Skin of body (tissue), 2 donors: Measurements from ENCODE around the gene CMC2. TPM values are rescaled to one million over a fixed set of nuclear protein-coding genes. Genes with fewer than 3 reads are reported as not detected.

Experiments
- DNase-seq: peaks from one replicate; lab custom pipeline; 2025; lab: John Stamatoyannopoulos, UW
- total RNA-seq: library from RNA; depleted of rRNA; stranded (reverse); fragments of >200 nt; gene quantifications from one replicate; pipeline ENCODE4 v1.2.3, GENCODE V29; 2014

The CMC2 gene
- total RNA-seq, 1 donor from 2014 or later, result 16.6 TPM

DNA sequence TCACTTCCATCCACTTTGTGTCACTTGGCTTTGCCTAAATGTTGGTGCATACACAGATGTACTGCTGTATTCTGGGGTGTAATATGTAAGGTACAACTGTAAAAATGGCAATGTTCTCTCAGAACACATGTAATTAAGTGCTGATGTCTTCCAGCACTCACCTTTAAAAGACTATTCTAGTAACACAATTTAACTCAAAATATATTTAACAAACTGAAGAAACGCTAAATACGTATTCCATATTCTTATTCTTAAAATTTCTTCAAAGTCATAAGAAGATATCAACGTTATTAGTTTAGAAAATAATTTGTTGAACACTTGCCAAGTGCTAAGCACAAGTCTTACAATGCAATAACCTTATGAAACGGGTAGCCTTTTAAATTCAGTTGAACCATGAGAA is 3.6 kb downstream of the CMC2 start:
- no peak for DNase-seq

DNA sequence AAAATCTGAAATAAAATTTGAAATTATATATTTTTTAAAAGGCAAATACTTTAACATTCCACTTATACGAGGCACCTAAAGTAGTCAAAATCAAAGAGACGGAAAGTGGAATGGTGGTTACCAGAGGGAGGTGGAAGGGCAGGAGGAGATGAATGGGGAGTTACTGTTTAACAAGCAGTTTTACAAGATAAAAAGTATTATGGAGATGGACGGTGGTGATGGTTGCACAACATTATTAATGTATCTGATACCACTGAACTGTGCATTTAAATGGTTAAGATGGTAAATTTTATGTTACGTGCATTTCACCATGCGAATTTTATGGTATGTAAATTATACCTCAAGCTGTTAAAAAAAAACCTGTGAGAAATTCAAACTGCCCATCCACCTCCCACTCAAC is 5.4 kb downstream of the CMC2 start:
- no peak for DNase-seq

DNA sequence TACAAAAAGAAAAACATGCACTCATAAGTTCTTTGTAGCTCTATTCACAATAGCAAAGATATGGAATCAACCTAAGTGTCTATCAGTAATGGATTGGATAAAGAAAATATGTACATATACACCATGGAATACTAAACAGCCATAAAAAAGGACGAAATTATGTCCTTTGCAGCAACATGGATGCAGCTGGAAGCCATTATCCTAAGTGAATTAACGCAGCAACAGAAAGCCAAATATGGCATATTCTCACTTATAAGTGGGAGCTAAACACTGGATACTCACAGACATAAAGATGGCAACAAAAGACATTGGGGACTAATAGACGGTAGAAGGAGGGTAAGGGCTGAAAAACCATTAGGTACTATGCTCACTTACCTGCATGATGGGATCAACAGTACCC is 5.8 kb downstream of the CMC2 start:
- no peak for DNase-seq

DNA sequence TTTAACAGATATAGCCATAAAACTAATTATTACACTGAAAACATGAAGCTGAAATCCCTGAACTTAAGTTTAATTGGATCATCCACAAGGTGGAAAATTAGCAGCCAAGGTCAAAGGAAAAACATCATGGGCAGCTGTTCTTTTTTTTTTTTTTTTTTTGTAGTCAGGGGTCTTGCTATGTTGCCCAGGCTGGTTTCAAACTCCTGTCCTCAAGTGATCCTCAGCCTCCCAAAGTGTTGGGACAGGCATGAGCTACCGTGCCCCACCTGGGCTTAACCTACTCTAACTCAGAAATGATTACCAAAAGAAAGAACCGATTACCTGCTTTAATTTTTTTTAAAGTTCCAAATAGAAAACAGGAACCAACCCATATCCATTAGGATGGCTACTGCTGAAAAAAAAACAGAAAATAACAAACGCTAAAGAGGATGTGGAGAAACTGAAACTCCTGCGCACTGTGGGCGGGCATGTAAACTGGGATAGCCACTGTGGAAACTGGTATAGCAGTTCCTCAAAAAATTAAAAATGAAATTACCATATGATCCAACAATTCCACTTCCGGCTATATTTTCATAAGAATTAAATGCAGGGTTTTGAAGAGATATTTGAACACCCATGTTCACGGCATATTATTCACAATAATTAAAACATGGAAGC is 8.6 kb downstream of the CMC2 start:
- DNase-seq, result no peak

DNA sequence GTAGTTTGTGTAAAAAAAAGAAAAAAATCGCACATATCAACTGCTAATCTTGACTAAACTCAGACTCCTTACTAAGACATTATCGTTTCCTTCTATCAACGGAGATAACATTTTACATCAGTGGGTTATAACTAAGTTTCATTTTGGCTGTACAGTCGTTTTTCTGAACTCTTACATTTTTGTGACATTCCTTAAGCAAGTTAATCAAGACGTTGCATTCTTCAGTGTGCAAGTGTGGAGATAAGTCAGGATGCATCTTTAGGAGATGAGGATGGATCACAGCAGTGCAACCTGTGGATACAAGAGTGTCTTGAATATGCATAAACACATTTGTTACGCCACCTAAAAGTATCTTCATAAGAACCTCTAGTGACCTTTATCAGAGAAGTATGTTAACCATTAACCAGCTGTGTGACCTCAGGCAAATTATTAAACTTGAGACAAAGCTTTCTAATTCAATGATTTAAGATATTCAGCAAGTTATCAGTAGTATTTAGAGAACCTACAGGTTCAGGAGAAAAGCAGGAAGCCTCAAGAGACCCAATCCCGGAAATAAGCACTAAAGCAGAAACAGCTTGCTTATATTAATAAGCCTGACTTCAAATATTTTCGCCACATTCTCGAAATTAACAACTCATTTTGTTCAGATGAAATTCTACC is 9.4 kb downstream of the CMC2 start:
- no peak for DNase-seq

DNA sequence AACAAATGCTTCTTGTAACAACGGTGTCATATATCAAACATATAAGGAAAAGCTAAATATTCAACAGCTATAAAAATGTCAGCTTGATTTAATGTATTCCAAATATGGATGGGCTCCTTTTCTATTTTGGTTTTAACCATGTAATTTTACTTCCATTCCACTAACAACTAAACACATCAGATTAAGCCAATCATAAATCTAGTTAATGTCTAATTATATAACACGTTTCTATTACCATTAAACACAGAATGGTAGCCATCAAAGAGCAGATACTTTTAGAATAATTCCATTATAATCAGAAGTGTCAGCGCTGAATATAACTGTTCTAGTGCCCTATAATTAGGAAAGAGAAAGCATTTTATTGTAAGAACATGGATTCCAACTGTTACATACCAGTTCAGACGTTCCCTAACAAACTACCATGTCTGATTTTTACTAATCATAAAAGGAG is 10.0 kb downstream of the CMC2 start:
- DNase-seq, result no peak

DNA sequence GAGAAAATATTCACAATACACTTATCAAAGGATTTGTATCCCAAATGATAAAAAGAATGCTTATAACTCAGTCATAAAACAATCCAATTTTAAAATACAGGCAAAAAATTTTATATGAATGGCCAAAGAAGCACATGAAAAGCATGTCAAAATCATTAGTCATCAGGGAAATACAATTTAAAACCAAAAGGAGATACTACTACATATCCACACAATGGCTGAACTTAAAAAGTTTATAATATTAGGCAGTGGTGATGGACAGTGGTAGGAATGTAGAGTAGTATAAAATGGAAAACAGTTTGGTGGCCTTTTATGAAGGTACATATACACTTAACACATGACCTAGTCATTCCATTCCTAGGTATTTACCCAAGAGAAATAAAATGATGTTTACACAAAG is 12.2 kb downstream of the CMC2 start:
- DNase-seq, result no peak

DNA sequence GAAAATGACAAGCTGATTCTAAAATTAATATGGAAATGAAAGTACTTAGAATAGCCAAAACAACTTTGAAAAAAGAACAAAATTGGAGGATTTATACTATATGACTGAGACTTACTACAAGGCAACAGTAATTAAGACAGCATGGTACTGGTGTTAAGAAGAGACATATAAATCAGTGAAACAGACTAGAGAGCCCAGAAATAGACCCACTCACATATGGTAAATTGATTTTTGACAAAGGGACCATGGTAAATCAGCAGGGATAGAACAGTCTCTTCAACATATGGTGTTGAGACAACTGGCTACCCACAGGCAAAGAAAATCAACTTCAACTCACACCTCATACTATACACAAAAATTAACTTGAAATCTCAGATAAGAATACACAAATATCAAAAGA is 12.9 kb downstream of the CMC2 start:
- no peak for DNase-seq

DNA sequence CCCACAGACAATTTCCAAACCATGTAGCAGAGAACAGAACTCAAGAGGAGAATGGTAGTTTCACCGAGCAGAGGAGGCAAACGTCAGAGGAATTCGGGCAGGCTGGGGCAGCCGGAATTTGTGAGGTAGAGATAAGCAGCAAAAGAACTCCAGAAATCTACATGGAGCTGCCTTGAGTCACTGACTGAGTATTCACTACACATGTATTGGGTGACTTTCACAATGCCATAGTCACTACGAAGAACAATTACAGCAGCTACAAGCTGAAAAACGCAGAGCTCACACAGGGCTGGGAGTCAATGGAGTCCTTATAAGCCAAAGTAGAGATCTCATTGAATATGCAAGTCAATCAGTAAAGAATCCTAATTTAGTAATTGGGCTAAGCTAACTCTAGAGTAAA is 13.4 kb downstream of the CMC2 start:
- DNase-seq, result no peak

DNA sequence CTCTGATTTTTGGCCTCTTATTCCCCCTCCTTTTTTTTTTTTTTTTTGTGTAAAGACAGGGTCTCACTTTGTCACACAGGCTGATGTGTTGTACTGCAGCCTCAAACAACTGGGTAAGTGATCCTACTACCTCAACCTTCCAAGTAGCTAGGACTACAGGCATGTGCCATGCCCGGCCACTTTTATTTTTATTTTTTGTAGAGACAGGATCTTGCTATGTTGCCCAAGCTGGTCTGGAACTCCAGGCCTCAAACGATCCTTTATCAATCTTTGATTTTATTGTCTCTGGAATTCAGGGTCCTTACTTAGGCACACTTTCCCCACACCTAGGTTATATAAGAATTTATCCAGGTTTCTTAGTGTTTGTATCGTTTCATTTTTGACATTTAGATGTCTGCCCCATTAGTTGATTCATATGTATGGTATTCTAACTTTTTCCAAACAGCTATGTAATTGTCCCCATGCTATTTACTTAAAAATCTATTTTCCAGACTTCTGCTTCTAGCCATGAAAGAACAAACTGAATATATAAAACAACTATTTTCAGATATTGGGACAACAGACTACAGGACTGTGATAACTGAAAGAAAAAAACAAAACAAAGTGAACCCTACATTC is 13.9 kb downstream of the CMC2 start:
- DNase-seq, result no peak

DNA sequence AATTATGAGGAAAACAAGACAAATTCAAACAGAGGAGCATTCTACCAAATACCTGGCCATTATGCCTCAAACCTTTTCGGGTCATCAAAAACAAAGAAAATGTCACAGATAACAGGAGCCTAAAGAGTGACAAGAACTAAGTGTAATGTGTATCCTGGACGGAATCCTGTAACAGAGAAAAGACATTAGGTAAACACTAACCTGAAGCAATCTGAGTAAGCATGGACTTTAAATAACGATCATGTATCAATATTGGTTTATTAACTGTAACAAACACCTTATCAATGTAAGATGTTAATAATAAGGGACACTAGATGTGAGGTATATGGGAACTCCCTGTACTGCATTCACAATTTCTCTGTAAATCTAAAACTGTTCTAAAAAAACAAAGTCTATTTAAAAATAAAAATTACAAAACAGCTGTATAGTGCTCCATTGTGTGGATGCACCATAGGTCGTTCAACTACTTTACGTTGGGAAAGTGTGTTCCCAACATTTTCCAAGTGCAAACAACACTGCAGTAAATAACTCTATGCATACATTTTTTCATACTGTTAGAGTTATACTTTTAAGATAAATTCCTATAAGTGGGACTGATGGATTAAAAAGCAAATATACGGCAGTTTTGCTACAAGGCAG is 14.8 kb downstream of the CMC2 start:
- no peak for DNase-seq

DNA sequence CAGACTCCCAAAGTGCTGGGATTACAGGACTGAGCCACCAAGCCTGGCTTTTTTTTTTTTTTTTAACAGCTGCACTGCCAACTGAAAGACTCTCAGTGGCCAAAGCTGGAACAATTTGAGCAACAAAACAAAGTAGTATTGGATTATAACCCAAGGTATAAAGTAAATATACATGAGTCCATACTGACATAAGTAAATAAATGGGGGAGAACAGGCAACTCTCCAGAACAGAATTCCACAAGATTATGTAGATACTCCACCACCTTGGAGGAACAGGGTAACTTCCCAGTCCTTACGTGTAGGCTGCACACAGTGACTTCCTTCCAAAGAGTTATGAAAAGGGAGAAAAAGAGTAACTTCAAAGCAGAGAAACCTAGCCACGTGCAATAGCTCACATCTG is 15.7 kb downstream of the CMC2 start:
- DNase-seq, result no peak

DNA sequence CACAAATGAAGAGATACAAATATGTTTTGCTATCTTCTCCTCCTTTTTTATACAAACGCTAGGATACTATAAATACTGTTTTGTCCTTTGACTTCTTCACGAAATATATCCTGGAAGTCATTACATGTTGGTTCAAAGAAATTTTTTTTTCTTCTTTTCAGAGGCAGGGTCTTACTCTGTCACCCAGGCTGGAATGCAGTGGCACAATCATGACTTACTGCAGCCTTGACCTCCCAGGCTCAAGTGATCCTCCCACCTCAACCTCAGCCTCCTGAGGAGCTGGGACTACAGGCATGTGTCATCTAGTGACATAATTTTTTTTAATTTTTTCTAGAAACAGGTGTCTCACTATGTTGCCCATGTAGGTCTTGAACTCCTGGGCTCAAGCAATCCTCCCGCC is 16.1 kb downstream of the CMC2 start:
- DNase-seq, result no peak

DNA sequence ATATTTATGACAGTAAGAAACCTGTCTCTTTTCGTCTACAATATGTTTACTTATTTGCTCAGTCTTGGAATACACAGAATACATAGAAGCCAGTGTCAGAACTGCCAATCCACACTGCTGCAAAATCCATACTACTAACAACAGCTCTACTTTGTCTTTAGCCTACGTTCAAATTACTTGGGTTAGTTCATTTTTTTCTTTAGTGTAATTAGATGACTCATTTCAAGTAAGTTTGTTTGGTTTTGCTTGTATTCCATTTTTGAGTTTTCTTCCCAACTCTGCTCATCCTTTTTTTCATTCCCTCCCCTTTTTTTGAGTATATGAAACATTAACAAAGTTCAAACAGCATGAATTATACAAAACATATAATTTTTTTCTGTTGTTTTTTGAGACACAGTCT is 16.9 kb downstream of the CMC2 start:
- no peak for DNase-seq

DNA sequence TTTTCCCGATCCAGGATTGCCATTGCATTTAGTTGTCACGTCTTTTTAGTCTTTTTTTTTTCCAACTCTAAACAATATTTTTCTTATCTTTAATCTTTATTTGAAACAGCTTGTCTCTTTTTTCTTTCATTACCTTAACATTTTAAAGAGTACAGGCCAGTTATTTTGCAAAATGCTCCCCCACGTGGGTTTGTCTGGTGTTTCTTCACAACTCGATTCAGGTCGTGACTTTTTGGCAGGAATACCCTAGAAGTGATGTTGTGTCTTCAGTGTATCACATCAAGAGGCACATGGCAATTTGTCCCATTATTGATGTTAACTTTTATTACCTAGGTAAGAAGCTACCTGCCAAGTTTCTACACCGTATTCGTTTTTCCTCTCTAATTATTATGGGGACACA is 17.9 kb downstream of the CMC2 start:
- DNase-seq, result no peak

DNA sequence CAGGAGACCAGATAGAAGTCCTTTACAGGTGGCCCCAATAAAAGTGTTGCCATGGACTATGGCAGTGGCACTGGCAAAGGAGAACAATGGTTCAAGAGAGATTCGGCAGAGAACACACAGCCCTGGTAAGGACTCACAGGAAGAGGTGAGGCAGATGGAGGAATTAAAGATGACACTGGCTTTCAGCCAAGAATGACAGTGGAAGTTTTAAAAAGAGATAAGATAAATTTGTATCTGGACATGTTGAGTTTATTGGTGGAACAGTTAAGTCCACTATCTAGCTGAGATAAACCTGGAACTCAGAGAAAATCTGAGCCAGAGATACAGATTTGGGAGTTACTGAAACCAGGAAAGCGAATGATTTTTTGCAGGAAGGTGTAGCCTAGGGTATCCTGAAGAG is 20.1 kb downstream of the CMC2 start:
- no peak for DNase-seq

DNA sequence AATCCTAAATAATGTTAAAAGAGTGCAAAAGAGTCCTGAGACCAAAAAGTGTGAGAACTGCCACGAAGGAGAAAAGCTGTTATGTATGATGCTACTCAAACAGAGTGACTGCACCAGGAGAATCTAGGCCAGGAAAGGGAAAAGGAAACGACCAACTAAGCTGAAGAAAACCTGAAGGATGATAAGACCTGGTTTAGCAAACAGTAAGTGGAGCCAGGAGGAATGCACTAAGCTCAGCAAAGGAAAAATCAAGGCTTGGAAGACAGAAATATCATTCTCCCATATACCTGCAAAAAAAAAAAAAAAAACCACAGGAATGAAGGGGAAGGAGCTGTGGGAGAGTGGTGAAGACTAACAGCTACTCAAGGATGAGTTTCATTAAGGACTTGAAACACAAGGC is 21.1 kb downstream of the CMC2 start:
- no peak for DNase-seq

DNA sequence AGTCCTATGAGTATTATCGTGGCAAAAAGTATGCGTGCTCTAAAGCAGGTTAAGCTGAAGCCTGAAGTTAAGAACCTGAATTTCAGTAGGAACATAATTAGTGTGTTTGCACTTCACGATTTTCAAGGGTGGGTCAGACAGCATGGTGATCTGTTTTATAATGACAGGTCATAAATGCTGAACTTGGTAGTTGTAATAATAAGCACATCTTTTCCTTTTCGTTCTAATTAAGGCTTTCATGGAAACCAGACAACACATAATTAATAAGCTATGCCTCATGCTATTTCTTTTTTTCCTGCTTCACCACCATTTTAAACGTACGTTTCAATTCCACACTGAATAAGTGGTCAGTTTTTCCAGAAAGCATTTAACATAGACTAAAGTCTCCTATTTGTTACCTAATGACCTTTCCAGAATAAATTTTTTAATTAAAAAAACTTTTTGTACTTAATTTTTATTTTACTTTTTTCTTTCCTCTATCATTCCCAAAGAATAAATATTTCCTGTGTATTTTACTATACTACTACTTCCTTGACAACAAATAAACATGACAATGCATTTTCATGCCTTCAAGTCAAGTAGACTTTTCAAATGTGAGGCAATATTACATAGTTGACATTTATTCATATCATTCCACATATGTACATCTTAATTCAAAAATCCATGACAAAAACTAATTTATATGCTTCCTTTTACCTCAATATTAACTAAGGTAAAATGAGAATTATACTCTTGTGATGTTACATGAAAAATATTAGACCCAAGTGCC is 22.4 kb downstream of the CMC2 start:
- DNase-seq, result no peak

DNA sequence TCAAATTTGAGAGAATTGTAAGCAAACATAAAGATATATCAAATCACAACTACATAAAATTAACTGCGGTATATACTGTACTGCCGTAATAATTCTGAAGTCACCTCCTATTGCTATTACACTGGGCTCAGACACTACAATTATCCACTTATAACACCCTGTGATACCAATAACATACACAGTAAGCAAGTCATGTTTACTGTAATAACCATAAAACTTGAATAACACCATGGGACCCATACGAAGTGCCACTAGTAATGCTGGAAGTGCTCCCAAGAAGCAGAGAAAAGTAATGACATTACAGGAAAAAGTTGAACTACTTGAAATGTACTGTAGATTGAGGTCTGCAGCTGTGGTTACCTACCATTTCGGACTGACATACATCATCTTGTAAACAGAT is 24.0 kb downstream of the CMC2 start:
- DNase-seq, result no peak

DNA sequence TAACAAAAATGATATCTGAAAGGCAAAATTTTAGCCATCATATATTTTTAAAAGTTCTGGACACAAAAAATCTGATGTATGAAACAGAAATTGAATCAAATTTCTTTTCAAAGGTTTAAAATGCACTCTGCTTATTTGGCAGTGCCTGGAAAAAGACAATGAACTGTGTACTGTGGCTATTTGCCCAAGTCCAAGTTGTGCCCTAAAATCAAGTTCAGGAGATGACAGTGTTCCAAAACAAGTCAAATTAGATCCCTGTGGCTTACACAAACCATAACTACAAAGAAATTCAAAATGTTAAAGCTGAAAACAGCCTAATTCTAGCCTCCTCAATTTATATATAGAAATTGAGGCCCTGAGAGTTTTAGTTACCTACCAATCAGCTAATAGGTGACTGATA is 25.6 kb downstream of the CMC2 start:
- DNase-seq, result no peak

DNA sequence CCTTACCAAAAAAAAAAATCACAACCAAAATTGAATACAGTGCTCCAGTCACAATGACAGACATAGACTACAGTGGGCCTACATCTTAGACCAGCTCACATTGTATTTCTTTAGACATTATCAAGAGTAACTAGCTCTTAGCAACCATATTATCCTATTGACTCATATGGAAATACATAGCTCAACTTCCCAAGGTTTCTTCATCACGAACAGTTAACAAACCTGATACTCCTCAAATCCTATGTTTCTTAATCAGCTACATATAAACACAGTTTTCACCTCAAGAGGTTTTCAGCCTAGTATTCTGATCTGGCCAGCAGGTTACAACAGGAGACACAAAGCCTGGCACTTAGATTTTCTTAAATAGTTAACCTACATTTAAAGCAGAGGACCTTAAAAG is 29.7 kb downstream of the CMC2 start:
- no peak for DNase-seq
